ENCODE measurements around the gene TFAP2E.

The TFAP2E gene

DNA sequence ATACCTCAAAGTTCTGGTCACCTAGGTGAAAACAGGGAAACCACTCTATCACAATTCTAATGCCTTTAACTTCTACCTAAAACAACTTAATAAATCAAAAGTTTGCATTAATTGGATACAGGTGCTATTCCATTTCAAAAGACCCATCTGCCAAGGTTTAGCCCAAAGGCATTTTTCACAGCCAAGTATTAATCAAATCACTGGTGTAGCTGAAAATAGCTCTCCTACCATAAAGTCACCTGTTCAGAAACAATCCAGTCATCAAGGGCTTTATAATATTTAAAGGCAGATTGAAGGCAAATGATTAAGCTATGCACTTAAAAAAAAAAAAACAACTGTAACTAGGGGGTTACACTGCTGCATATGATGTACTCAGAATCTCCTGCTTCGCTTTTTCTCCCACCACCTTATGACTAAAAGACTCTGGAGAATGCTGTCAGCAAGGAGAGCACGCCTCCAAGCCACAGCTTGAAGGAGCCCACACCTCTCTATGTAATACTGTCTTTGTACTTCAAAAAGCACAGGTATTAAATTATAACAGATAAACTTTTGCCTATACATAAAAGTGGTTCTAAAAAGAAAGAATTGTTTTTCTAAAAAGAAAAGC lies 36.5 kb upstream of the TFAP2E start:
- Histone ChIP-seq H3K27ac (ENCODE audit: low read depth, low read length) (no peak overlapping the region), H3K4me1 (ENCODE audit: control insufficient read depth in 1 of 2, insufficient read depth in 2 of 2, low read length in 2 of 2) (peaks cover 0 to 2% of the 10 kb centered on the region in 2 experiments), H3K4me3 (ENCODE audit: low read depth, low read length) (no peak overlapping the region), H2BK120ac (ENCODE audit: insufficient read depth, low read length, poor library complexity) (no peak overlapping the region), H3K27me3 (ENCODE audit: insufficient read depth, low read length) (no peaks in the 10 kb centered on the region), H3K4ac (ENCODE audit: low read depth, low read length) (no peak overlapping the region), H3K9me3 (ENCODE audit: insufficient read depth, low read depth, low read length) (no peaks in the 10 kb centered on the region), H3K14ac (ENCODE audit: low read length) (no peak overlapping the region), H3K23ac (ENCODE audit: low read length) (no peak overlapping the region), H3K79me2 (ENCODE audit: control insufficient read depth, insufficient read depth, low read length, poor library complexity) (no peaks in the 10 kb centered on the region), H3K79me1 (ENCODE audit: low read length) (no peaks in the 10 kb centered on the region), H4K12ac (ENCODE audit: low read depth, low read length) (no peak overlapping the region), H3K18ac (ENCODE audit: low read length) (no peak overlapping the region), H4K8ac (ENCODE audit: low read depth, low read length) (no peak overlapping the region), H2BK5ac (ENCODE audit: low read depth, low read length, poor library complexity) (no peak overlapping the region), H3K4me2 (ENCODE audit: low read length) (no peak overlapping the region), H2AK5ac (ENCODE audit: low read length) (no peak overlapping the region), H2AFZ (ENCODE audit: insufficient read depth, low read length, poor library complexity) (no peak overlapping the region), H4K91ac (ENCODE audit: low read depth, low read length) (no peak overlapping the region), H2BK12ac (ENCODE audit: low read length) (no peak overlapping the region), H3K9ac (ENCODE audit: low read length) (no peak overlapping the region), H3K36me3 (ENCODE audit: control insufficient read depth in 1 of 2, insufficient read depth in 2 of 2, low read length in 2 of 2) (peaks cover 4 to 6% of the 10 kb centered on the region in 2 experiments)
- DNase-seq, result no peak
- no CpG with 5 or more reads among the region's 2 CpGs for WGBS (ENCODE audit: extremely low coverage, insufficient coverage, insufficient read length)

DNA sequence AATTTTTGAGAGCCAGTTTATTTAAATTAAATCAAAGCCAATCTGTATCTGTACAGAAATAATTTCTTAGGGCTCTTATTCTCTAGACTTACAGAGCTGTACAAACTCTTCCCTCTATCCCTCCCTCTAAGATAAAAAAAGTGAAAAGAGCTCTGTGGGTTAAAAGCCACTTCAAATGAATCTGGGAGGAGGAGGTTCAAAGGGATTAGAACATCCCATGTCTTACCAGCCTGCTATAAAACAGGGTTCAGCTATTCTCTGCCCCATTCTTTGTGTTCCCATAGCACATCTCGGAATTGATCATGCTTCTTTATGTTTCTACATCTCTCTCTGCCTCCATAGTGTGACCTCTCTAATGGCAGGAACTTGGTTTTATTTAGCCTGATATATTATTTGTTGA lies 35.3 kb upstream of the TFAP2E start:
- Histone ChIP-seq H2AFZ (ENCODE audit: insufficient read depth, low read length, poor library complexity) (no peak overlapping the region), H4K8ac (ENCODE audit: low read depth, low read length) (no peak overlapping the region), H3K9ac (ENCODE audit: low read length) (no peak overlapping the region), H3K36me3 (ENCODE audit: control insufficient read depth in 1 of 2, insufficient read depth in 2 of 2, low read length in 2 of 2) (peaks cover 4 to 7% of the 10 kb centered on the region in 2 experiments), H3K14ac (ENCODE audit: low read length) (no peak overlapping the region), H3K4me2 (ENCODE audit: low read length) (no peak overlapping the region), H3K18ac (ENCODE audit: low read length) (no peak overlapping the region), H3K4ac (ENCODE audit: low read depth, low read length) (no peak overlapping the region), H2BK5ac (ENCODE audit: low read depth, low read length, poor library complexity) (no peak overlapping the region), H3K9me3 (ENCODE audit: insufficient read depth, low read depth, low read length) (no peaks in the 10 kb centered on the region), H3K27me3 (ENCODE audit: insufficient read depth, low read length) (no peaks in the 10 kb centered on the region), H2BK120ac (ENCODE audit: insufficient read depth, low read length, poor library complexity) (no peak overlapping the region), H2BK12ac (ENCODE audit: low read length) (no peak overlapping the region), H3K23ac (ENCODE audit: low read length) (no peak overlapping the region), H4K12ac (ENCODE audit: low read depth, low read length) (no peak overlapping the region), H3K79me1 (ENCODE audit: low read length) (no peaks in the 10 kb centered on the region), H3K79me2 (ENCODE audit: control insufficient read depth, insufficient read depth, low read length, poor library complexity) (no peaks in the 10 kb centered on the region), H4K91ac (ENCODE audit: low read depth, low read length) (no peak overlapping the region), H3K4me1 (ENCODE audit: control insufficient read depth in 1 of 2, insufficient read depth in 2 of 2, low read length in 2 of 2) (peaks cover 0 to 2% of the 10 kb centered on the region in 2 experiments), H2AK5ac (ENCODE audit: low read length) (no peak overlapping the region), H3K4me3 (ENCODE audit: low read depth, low read length) (no peak overlapping the region), H3K27ac (ENCODE audit: low read depth, low read length) (no peak overlapping the region)
- no CpG with 5 or more reads among the region's 1 CpG for WGBS (ENCODE audit: extremely low coverage, insufficient coverage, insufficient read length)
- no peak for DNase-seq

DNA sequence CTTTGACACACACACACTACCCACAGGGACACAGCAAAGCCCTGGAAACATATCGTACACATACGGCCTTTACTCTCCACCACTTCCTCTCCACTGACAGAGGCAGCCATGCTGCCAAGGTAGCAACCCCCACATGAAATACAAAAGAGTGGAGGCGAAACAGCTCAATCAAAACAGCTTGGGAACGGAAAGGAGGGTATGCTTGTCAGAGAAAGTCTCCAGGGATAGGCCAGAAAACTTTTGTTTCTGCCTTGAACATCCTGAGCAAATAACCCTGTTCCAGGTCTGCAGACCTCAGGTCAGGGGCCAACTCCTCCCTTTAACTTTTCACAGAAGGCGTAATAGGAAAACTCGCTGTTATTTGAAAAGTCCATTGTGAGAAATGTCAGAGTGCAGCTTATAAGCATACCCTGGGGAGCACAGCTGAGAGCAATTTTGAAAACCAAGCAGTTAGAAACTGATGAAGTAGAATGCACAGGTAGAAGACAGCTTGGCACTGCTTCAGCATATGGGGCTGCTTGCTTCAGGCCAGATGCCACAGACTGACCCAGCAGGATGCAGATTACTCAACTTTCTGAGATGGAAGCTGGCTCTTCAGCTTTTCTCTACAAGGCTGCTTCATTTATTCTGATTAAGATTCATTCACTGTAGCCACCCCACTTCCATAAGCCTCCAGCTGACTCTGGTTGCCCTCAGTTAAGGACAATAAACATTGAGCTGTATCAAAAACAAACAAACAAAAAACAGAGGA lies 33.9 kb upstream of the TFAP2E start:
- Histone ChIP-seq H3K14ac (ENCODE audit: low read length) (no peak overlapping the region), H3K4ac (ENCODE audit: low read depth, low read length) (no peak overlapping the region), H3K9ac (ENCODE audit: low read length) (no peak overlapping the region), H2AFZ (ENCODE audit: insufficient read depth, low read length, poor library complexity) (no peak overlapping the region), H3K79me2 (ENCODE audit: control insufficient read depth, insufficient read depth, low read length, poor library complexity) (no peaks in the 10 kb centered on the region), H4K8ac (ENCODE audit: low read depth, low read length) (no peak overlapping the region), H4K91ac (ENCODE audit: low read depth, low read length) (no peak overlapping the region), H3K18ac (ENCODE audit: low read length) (no peak overlapping the region), H3K4me1 (ENCODE audit: control insufficient read depth in 1 of 2, insufficient read depth in 2 of 2, low read length in 2 of 2) (peaks cover 0 to 2% of the 10 kb centered on the region in 2 experiments), H3K27ac (ENCODE audit: low read depth, low read length) (no peak overlapping the region), H3K36me3 (ENCODE audit: control insufficient read depth in 1 of 2, insufficient read depth in 2 of 2, low read length in 2 of 2) (peaks cover 4 to 7% of the 10 kb centered on the region in 2 experiments), H2BK12ac (ENCODE audit: low read length) (no peak overlapping the region), H2BK120ac (ENCODE audit: insufficient read depth, low read length, poor library complexity) (no peak overlapping the region), H3K4me2 (ENCODE audit: low read length) (no peak overlapping the region), H4K12ac (ENCODE audit: low read depth, low read length) (no peak overlapping the region), H2AK5ac (ENCODE audit: low read length) (no peak overlapping the region), H3K9me3 (ENCODE audit: insufficient read depth, low read depth, low read length) (no peaks in the 10 kb centered on the region), H3K27me3 (ENCODE audit: insufficient read depth, low read length) (no peaks in the 10 kb centered on the region), H3K79me1 (ENCODE audit: low read length) (no peaks in the 10 kb centered on the region), H3K23ac (ENCODE audit: low read length) (no peak overlapping the region), H2BK5ac (ENCODE audit: low read depth, low read length, poor library complexity) (no peak overlapping the region), H3K4me3 (ENCODE audit: low read depth, low read length) (no peak overlapping the region)
- no CpG with 5 or more reads among the region's 6 CpGs for WGBS (ENCODE audit: extremely low coverage, insufficient coverage, insufficient read length)
- DNase-seq, result peak in 1 of 2 donors; percentile 46

DNA sequence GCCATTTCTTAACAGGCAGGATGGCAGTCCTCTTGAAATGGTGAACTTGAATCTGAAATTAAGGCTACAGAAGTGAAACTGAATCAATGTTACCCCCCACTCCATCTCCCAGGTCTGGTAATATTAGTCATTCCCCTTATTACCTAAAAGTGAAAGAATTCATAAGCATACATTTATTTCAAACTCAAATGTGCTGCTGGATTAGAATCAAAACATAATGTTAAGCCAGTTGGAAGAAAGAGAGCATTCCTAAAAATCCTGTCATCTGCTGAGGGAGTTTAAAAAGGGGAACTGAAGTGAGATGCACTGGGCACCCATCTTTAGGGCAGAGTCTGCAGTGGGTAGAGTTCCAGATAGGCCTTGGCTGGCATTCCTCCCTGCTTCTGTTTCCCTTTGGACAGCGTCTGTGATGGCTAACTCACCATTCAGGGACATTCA lies 33.3 kb upstream of the TFAP2E start:
- H3K18ac ChIP-seq (ENCODE audit: low read length), result no peak overlapping the region

More for the DNA sequence above, 33.3 kb upstream of the TFAP2E start:
- Histone ChIP-seq H3K4me3 (ENCODE audit: low read depth, low read length) (no peak overlapping the region), H2AK5ac (ENCODE audit: low read length) (no peak overlapping the region), H3K27ac (ENCODE audit: low read depth, low read length) (no peak overlapping the region), H2AFZ (ENCODE audit: insufficient read depth, low read length, poor library complexity) (no peak overlapping the region), H4K8ac (ENCODE audit: low read depth, low read length) (no peak overlapping the region), H3K4me1 (ENCODE audit: control insufficient read depth in 1 of 2, insufficient read depth in 2 of 2, low read length in 2 of 2) (peaks cover 0 to 2% of the 10 kb centered on the region in 2 experiments), H3K9me3 (ENCODE audit: insufficient read depth, low read depth, low read length) (no peaks in the 10 kb centered on the region), H4K91ac (ENCODE audit: low read depth, low read length) (no peak overlapping the region), H3K79me1 (ENCODE audit: low read length) (no peaks in the 10 kb centered on the region), H3K4me2 (ENCODE audit: low read length) (no peak overlapping the region), H3K23ac (ENCODE audit: low read length) (no peak overlapping the region), H2BK12ac (ENCODE audit: low read length) (no peak overlapping the region), H3K79me2 (ENCODE audit: control insufficient read depth, insufficient read depth, low read length, poor library complexity) (no peaks in the 10 kb centered on the region), H2BK120ac (ENCODE audit: insufficient read depth, low read length, poor library complexity) (no peak overlapping the region), H3K14ac (ENCODE audit: low read length) (no peak overlapping the region), H3K9ac (ENCODE audit: low read length) (no peak overlapping the region), H3K36me3 (ENCODE audit: control insufficient read depth in 1 of 2, insufficient read depth in 2 of 2, low read length in 2 of 2) (peaks cover 4 to 7% of the 10 kb centered on the region in 2 experiments), H3K27me3 (ENCODE audit: insufficient read depth, low read length) (no peaks in the 10 kb centered on the region), H2BK5ac (ENCODE audit: low read depth, low read length, poor library complexity) (no peak overlapping the region), H3K4ac (ENCODE audit: low read depth, low read length) (no peak overlapping the region), H4K12ac (ENCODE audit: low read depth, low read length) (no peak overlapping the region)
- no peak for DNase-seq
- no CpG with 5 or more reads among the region's 1 CpG for WGBS (ENCODE audit: extremely low coverage, insufficient coverage, insufficient read length)
